Chondrocyte (in vitro differentiated cells): ENCODE data around the gene PRRC2A. TPM values are rescaled to one million over a fixed set of nuclear protein-coding genes. Genes with fewer than 3 reads are reported as not detected.
A peak's percentile ranks its signal among the peaks of the same experiment; 100 is the strongest.

Experiments
- DNase-seq: peaks from one replicate; pipeline ENCODE4 v3.0.0; 2021; ENCODE audit warnings: mixed read lengths, low spot score
- H3K27ac Mint-ChIP-seq: one replicate; pipeline ENCODE4 v1.8.0; 2021; ENCODE audit warnings: mild to moderate bottlenecking, moderate library complexity, mixed read lengths; ENCODE audit not compliant: unreplicated experiment
- H3K27me3 Mint-ChIP-seq: 2 replicates; pipeline ENCODE4 v1.8.0; 2021; ENCODE audit warnings: low read depth, mixed read lengths
- H3K36me3 Mint-ChIP-seq: 2 replicates; pipeline ENCODE4 v1.8.0; 2021; ENCODE audit warnings: low read depth, mixed read lengths
- H3K4me1 Mint-ChIP-seq: 2 replicates; pipeline ENCODE4 v1.8.0; 2021; ENCODE audit warnings: low read depth, mild to moderate bottlenecking, mixed read lengths
- H3K4me3 Mint-ChIP-seq: one replicate; pipeline ENCODE4 v1.8.0; 2021; ENCODE audit warnings: mild to moderate bottlenecking, moderate library complexity, mixed read lengths; ENCODE audit not compliant: unreplicated experiment
- H3K9me3 Mint-ChIP-seq: 2 replicates; pipeline ENCODE4 v1.8.0; 2021; ENCODE audit warnings: low read depth, mixed read lengths
- CTCF ChIP-seq: fragments of 200-600 bp; sonication (generic); IDR thresholded peaks from 2 replicates; pipeline ENCODE4 v1.5.0; 2021; ENCODE audit warnings: antibody characterized with exemption, mild to moderate bottlenecking, moderate library complexity
- total RNA-seq: library from RNA; stranded (reverse); gene quantifications from 3 replicates; pipeline ENCODE4 v1.2.1, GENCODE V29; 2021

Gene PRRC2A
- total RNA-seq, 1 donor from 2014 or later: 156 TPM

- Mint-ChIP-seq H3K27ac (peak overlapping the region; percentile 58), H3K27me3 (no peaks in the 10 kb centered on the region), H3K36me3 (no peaks in the 10 kb centered on the region), H3K9me3 (no peaks in the 10 kb centered on the region), H3K4me3 (peak overlapping the region; percentile 97), H3K4me1 (peaks cover 16% of the 10 kb centered on the region)
- no peak for TF ChIP-seq CTCF
- no peak for DNase-seq
Measured at GRCh38 chr6:31581434-31582229, 38.9 kb upstream of the PRRC2A start.

- Mint-ChIP-seq H3K27ac (peak within 1 kb of the TSS; percentile 58), H3K4me3 (peak within 1 kb of the TSS; percentile 97), H3K36me3 (no peaks in the 10 kb centered on the region), H3K4me1 (peaks cover 16% of the 10 kb centered on the region), H3K9me3 (no peaks in the 10 kb centered on the region), H3K27me3 (no peaks in the 10 kb centered on the region)
- no peak for DNase-seq
- TF ChIP-seq CTCF: no peak
Measured at GRCh38 chr6:31582230-31582643, 38.3 kb upstream of the PRRC2A start, which contains the start of gene LTB. Gene LTB, minus strand, starts transcription at chr6:31582424. Its CDS starts 7 bp downstream, at chr6:31582417.

- TF ChIP-seq CTCF: peak; percentile 58
- DNase-seq: no peak
- no peak overlapping the region for H3K4me3 Mint-ChIP-seq
Measured at GRCh38 chr6:31585491-31585890, 35.0 kb upstream of the PRRC2A start.

GRCh38 chr6:31586008-31586407 is 34.5 kb upstream of the PRRC2A start, which contains the start of gene LST1:
Gene LST1, plus strand, starts transcription at chr6:31586277. Its CDS starts 1,023 bp downstream, at chr6:31587300.
- H3K4me3 Mint-ChIP-seq: no peak within 1 kb of the TSS

More at GRCh38 chr6:31585491-31585890, 35.0 kb upstream of the PRRC2A start:
- Mint-ChIP-seq H3K27ac (no peak overlapping the region), H3K9me3 (no peaks in the 10 kb centered on the region), H3K4me1 (peaks cover 12% of the 10 kb centered on the region), H3K27me3 (no peaks in the 10 kb centered on the region), H3K36me3 (no peaks in the 10 kb centered on the region)

More at GRCh38 chr6:31586008-31586407, 34.5 kb upstream of the PRRC2A start, which contains the start of gene LST1:
- DNase-seq: no peak
- Mint-ChIP-seq H3K4me1 (peaks cover 10% of the 10 kb centered on the region), H3K36me3 (no peaks in the 10 kb centered on the region), H3K27me3 (no peaks in the 10 kb centered on the region), H3K9me3 (no peaks in the 10 kb centered on the region), H3K27ac (no peak within 1 kb of the TSS)
- TF ChIP-seq CTCF: no peak
